Progenitor cell of endocrine pancreas (in vitro differentiated cells): ENCODE results near the gene LRRFIP1. TPM values are rescaled to one million over a fixed set of nuclear protein-coding genes. Genes with fewer than 3 reads are reported as not detected.

Experiments used
- DNase-seq: peaks from one replicate; pipeline ENCODE4 v3.0.0; 2021; ENCODE audit warnings: low spot score; ENCODE audit not compliant: unreplicated experiment
- H3K27ac Mint-ChIP-seq: 2 replicates; pipeline ENCODE4 v1.8.0; 2021; ENCODE audit warnings: mild to moderate bottlenecking, moderate library complexity, mixed read lengths
- H3K27me3 Mint-ChIP-seq: 2 replicates; pipeline ENCODE4 v1.8.0; 2021; ENCODE audit warnings: mixed read lengths
- H3K36me3 Mint-ChIP-seq: 2 replicates; pipeline ENCODE4 v1.8.0; 2022; ENCODE audit warnings: mixed read lengths; ENCODE audit not compliant: insufficient read depth
- H3K4me1 Mint-ChIP-seq: 2 replicates; pipeline ENCODE4 v1.8.0; 2021; ENCODE audit warnings: low read depth, mixed read lengths
- H3K4me3 Mint-ChIP-seq: 2 replicates; pipeline ENCODE4 v1.8.0; 2021; ENCODE audit warnings: low read depth, mild to moderate bottlenecking, moderate library complexity, mixed read lengths
- H3K9me3 Mint-ChIP-seq: 2 replicates; pipeline ENCODE4 v1.8.0; 2021; ENCODE audit warnings: low read depth, mixed read lengths
- total RNA-seq: library from RNA; stranded (reverse); gene quantifications from 2 replicates; pipeline ENCODE4 v1.2.1, GENCODE V29; 2021
- TF ChIP-seq, protein P1 (sequence below): fragments of 200-600 bp; sonication (generic); IDR thresholded peaks from one replicate; pipeline ENCODE4 v1.5.0; 2021; ENCODE audit warnings: antibody characterized with exemption, mild to moderate bottlenecking; ENCODE audit not compliant: unreplicated experiment

Gene LRRFIP1
- total RNA-seq, 1 donor from 2014 or later = 68.6 TPM

DNA sequence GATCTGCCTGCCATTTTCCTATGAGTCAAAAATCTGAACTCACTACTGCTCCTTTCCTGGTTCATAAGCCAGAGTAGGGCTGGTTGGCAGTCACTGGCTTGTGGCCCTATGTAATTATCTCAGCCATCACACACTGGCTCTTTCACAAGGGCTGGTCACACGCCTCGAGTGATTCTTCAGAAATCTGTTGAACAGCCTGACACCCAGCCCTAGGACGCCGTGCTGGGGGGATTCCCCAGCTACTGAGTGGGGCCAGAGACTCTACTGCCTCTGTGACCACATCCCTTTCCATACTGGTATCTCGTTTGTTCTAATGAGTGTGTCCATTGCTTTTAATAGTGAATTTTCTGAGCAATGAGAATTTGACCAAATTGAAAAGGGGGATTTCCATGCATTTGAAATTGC lies 125.4 kb downstream of the LRRFIP1 start:
- peaks cover 44% of the 10 kb centered on the region for H3K36me3 Mint-ChIP-seq

DNA sequence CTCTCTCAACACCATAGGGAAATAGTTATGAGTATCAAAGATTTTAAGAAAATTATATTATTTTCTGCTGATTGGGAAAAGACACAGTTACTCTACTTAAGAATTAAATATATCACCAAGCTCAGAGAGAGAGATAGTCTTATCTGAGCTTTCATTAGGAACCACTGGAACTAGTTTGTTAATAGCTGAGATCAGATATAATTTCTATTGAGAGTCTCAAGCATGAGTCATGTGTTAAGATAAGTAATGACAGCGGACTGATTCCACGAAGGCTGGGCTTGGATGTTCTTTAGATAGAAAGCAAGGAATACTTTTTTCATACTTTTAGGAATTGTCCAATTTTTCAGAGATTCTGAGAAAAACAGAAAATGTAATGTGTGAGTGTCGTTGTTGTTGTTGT lies 126.8 kb downstream of the LRRFIP1 start:
- Mint-ChIP-seq H3K27ac (no peak overlapping the region), H3K9me3 (no peaks in the 10 kb centered on the region), H3K4me1 (peaks cover 5% of the 10 kb centered on the region), H3K4me3 (no peak overlapping the region), H3K36me3 (peaks cover 38% of the 10 kb centered on the region), H3K27me3 (no peaks in the 10 kb centered on the region)
- TF ChIP-seq, protein P1, sequence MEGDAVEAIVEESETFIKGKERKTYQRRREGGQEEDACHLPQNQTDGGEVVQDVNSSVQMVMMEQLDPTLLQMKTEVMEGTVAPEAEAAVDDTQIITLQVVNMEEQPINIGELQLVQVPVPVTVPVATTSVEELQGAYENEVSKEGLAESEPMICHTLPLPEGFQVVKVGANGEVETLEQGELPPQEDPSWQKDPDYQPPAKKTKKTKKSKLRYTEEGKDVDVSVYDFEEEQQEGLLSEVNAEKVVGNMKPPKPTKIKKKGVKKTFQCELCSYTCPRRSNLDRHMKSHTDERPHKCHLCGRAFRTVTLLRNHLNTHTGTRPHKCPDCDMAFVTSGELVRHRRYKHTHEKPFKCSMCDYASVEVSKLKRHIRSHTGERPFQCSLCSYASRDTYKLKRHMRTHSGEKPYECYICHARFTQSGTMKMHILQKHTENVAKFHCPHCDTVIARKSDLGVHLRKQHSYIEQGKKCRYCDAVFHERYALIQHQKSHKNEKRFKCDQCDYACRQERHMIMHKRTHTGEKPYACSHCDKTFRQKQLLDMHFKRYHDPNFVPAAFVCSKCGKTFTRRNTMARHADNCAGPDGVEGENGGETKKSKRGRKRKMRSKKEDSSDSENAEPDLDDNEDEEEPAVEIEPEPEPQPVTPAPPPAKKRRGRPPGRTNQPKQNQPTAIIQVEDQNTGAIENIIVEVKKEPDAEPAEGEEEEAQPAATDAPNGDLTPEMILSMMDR = no peak
- no peak for DNase-seq

More for the DNA sequence above, 125.4 kb downstream of the LRRFIP1 start:
- Mint-ChIP-seq H3K27ac (no peak overlapping the region), H3K27me3 (no peaks in the 10 kb centered on the region), H3K4me3 (no peak overlapping the region), H3K4me1 (peaks cover 5% of the 10 kb centered on the region), H3K9me3 (no peaks in the 10 kb centered on the region)
- TF ChIP-seq, protein P1 = no peak
- DNase-seq = no peak

DNA sequence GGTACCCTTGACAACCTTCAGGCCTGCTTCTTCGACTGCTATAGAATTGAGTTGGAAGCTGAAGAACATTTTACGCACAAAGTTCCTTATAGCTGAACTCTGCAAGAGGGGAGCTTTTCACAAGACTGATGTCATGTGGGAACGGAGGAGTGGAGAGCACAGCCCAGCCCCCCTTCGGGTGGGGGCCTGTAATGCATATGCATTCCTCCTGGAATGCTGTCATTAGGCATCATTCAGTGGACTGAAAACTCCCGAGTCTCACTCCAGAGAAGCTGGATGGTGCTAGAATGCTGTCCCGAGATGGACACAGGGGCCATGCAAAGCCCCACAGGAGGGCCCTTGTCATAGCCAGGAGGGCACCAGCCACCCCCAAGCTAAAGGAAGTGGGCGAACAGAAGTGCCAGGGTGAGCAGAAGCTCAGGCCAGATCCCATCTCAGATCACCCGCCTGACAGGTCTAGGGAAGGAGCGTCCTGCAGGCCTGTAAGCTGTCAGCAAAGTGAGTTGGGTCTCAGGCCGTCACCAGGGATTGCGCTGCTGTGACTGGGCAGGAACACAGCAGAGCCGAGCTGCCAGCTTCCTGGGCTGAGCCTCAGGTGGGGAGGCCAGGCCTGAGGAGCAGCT lies 127.3 kb downstream of the LRRFIP1 start:
- Mint-ChIP-seq H3K27ac (no peak overlapping the region), H3K4me1 (peaks cover 5% of the 10 kb centered on the region), H3K27me3 (no peaks in the 10 kb centered on the region), H3K4me3 (no peak overlapping the region), H3K36me3 (peaks cover 33% of the 10 kb centered on the region), H3K9me3 (no peaks in the 10 kb centered on the region)
- DNase-seq = no peak
- TF ChIP-seq, protein P1 = no peak

DNA sequence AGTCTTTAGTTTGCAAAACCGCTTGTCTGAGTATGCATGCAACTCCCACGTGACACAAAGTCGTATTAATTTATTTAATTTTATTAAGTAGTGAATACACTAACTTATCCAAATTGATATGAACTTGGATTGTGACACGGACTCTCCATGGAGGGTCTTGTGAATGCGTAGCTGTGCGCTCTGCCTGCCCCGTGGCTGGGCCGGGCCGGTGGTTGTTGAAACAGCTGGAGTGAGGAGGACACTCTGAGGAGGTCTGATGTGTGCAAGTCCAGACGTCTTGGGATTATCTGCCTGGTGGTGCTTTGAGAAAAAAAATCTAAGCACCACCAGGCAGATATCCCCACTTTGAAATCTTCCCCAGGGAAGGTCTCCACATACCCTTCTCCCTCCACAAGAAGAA lies 130.2 kb downstream of the LRRFIP1 start:
- H3K27ac Mint-ChIP-seq = no peak overlapping the region
- H3K4me3 Mint-ChIP-seq = no peak overlapping the region
- no peaks in the 10 kb centered on the region for H3K27me3 Mint-ChIP-seq
- no peaks in the 10 kb centered on the region for H3K9me3 Mint-ChIP-seq
- no peak for DNase-seq
- peaks cover 5% of the 10 kb centered on the region for H3K4me1 Mint-ChIP-seq
- H3K36me3 Mint-ChIP-seq = peaks cover 38% of the 10 kb centered on the region
- TF ChIP-seq, protein P1 = no peak

DNA sequence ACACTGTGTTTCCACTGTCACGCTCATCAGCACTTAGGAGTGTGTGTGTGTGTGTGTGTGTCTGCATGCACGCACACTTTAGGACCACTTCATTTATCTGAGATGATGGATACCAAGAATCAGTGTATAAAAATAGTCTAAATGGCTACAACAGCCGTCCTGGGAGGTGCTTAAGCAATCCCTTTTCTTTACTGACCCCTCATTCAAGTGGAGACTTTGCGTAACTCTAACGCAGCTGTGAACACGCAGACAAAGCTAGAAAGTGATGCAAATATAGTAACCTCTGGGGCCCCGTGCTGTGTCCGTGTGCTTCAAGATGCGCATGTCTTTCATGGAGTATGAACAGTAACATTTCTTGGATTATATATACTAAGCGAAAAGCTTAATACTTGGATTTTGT lies 130.8 kb downstream of the LRRFIP1 start:
- no peak overlapping the region for H3K4me3 Mint-ChIP-seq
- TF ChIP-seq, protein P1 = no peak
- no peak for DNase-seq
- no peaks in the 10 kb centered on the region for H3K27me3 Mint-ChIP-seq
- no peaks in the 10 kb centered on the region for H3K9me3 Mint-ChIP-seq
- peaks cover 5% of the 10 kb centered on the region for H3K4me1 Mint-ChIP-seq
- H3K27ac Mint-ChIP-seq = no peak overlapping the region
- peaks cover 40% of the 10 kb centered on the region for H3K36me3 Mint-ChIP-seq
